Keratinocyte (primary cell): ENCODE data around the gene CNN2.

Source experiments
- EZH2 ChIP-seq: IDR thresholded peaks from one replicate; pipeline ENCODE4 v1.6.1; 2012; ENCODE audit warnings: inconsistent platforms, mild to moderate bottlenecking, low read length, moderate library complexity
- TF ChIP-seq, protein P1 (sequence below), 3 experiments: IDR thresholded peaks in 1 of 3; conservative IDR thresholded peaks in 1 of 3; optimal IDR thresholded peaks in 1 of 3; 2 replicates in 2 of 3; 3 replicates in 1 of 3; pipeline versions ENCODE3 to v1.5.1; 2011; ENCODE audit warnings: low read length in 3 of 3, mild to moderate bottlenecking in 3 of 3, moderate library complexity in 2 of 3, control low read depth in 1 of 3, inconsistent platforms in 1 of 3; ENCODE audit not compliant: insufficient read depth in 2 of 3; ENCODE audit errors: extremely low read depth in 1 of 3

DNA sequence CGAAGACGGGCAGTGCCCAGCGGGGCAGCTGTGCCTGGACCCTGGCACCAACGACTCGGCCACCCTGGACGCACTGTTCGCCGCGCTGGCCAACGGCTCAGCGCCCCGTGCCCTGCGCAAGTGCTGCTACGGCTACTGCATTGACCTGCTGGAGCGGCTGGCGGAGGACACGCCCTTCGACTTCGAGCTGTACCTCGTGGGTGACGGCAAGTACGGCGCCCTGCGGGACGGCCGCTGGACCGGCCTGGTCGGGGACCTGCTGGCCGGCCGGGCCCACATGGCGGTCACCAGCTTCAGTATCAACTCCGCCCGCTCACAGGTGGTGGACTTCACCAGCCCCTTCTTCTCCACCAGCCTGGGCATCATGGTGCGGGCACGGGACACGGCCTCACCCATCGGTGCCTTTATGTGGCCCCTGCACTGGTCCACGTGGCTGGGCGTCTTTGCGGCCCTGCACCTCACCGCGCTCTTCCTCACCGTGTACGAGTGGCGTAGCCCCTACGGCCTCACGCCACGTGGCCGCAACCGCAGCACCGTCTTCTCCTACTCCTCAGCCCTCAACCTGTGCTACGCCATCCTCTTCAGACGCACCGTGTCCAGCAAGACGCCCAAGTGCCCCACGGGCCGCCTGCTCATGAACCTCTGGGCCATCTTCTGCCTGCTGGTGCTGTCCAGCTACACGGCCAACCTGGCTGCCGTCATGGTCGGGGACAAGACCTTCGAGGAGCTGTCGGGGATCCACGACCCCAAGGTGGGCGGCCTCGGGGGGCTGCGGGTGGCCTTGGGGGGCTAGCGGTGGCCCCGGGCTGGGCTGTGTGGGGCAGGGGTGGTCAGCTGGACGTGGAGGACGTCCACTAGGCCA lies 21.4 kb upstream of the CNN2 start:
- TF ChIP-seq, protein P1, sequence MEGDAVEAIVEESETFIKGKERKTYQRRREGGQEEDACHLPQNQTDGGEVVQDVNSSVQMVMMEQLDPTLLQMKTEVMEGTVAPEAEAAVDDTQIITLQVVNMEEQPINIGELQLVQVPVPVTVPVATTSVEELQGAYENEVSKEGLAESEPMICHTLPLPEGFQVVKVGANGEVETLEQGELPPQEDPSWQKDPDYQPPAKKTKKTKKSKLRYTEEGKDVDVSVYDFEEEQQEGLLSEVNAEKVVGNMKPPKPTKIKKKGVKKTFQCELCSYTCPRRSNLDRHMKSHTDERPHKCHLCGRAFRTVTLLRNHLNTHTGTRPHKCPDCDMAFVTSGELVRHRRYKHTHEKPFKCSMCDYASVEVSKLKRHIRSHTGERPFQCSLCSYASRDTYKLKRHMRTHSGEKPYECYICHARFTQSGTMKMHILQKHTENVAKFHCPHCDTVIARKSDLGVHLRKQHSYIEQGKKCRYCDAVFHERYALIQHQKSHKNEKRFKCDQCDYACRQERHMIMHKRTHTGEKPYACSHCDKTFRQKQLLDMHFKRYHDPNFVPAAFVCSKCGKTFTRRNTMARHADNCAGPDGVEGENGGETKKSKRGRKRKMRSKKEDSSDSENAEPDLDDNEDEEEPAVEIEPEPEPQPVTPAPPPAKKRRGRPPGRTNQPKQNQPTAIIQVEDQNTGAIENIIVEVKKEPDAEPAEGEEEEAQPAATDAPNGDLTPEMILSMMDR (optimal IDR thresholded peaks at IDR 0.05 in 1 of 3, IDR thresholded peaks at IDR 0.05 in 1 of 3, conservative IDR thresholded peaks at IDR 0.05 in 1 of 3; ENCODE audit: extremely low read depth in 1 of 3, insufficient read depth in 2 of 3, low read length in 3 of 3) = no peak
- TF ChIP-seq EZH2 = no peak
